HG02623 (cell line): ENCODE data around the gene GABRG2.

Experiments
- ATAC-seq: cut with Tn5 transposase; IDR thresholded peaks from one replicate; pipeline ENCODE4 v1.9.1; 2021; ENCODE audit warnings: moderate library complexity; ENCODE audit not compliant: unreplicated experiment

Gene GABRG2

DNA sequence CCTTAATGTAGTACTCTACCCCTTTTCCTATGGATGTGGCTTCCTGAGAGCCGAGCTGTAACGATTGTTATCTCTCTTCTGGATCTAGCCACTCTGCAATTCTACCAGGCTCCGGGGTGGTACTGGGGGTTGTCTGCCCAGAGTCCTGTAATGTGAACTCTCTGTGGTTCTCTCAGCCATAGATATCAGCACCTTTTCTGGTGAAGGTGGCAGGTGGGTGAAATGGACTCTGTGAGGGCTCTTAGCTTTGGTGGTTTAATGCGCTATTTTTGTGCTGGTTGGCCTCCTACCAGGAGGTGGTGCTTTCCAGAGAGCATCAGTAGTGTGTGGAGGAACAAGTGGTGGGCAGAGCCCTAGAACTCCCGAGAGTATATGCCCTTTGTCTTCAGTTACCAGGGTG lies 122.1 kb downstream of the GABRG2 start:
- ATAC-seq, result no peak

DNA sequence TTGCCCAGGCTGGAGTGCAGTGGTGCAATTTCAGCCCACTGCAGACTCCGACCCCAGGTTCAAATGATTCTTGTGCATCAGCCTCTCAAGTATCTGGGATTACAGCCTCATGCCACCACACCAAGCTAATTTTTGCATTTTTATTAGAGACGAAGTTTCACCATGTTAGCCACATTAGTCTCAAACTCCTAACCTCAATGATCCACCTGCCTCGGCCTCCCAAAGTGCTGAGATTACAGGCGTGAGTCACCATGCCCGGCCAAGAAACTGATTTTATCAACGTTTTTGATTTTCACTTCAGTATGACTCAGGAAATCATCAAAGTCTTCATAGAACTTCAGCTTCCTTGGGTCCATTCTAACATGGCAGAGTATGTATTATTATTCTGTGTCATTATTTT lies 125.4 kb downstream of the GABRG2 start:
- no peak for ATAC-seq

DNA sequence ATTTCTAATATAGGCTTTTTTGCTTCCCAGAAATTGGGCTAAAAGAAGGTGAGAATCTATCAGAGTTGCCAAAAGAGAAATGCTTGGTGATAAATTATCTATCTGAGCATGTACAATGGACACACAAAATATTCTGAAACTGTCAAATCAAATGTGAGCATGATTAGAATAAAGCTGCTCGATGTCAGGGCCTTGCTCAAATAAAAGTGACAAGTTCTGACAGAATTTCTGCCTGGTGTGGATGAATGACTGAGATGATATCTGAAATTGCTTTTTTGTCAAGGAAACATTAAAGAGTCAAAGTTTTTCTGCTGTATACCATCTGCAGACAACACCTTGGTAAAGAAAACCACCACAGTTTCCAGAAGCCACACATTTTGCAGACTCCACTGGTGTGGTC lies 128.8 kb downstream of the GABRG2 start:
- no peak for ATAC-seq

DNA sequence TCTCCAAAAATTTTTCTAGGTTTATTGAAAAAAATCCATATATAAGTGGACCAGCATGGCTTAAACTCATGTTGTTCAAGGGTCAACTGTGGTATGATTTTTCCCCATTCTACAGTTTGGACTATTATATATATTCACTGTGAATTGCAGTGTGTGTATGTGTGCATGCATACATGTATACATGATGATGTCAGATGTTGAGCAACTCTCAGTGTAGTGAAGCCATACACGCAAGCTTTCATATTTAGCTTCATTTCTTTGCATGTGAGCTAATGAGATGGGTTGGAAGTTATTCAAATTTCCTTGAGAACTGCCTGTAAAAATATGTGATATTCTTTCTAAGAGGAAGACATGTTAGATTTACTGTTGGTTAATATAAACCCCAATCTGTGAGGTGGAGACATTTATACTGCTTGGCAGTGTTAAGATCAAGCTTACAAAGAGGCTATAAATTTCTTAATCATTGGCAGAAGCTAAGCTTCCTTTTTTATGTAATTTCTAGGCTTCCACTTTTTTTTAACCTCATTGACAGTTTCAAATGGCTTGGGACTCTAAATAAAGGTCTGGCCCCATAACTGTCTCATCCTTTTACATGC lies 134.8 kb downstream of the GABRG2 start:
- ATAC-seq, result no peak
